ENCODE results near the gene ESR2. TPM values are rescaled to one million over a fixed set of nuclear protein-coding genes. Genes with fewer than 3 reads are reported as not detected.
"Not testable (repeated sequence)": the region's sequence is repeated elsewhere in the genome, so short reads cannot be mapped to it uniquely, and the experiment has no call there.

ESR2 gene
- total RNA-seq, 1 experiment from 2014 or later = 0.27 TPM

DNA sequence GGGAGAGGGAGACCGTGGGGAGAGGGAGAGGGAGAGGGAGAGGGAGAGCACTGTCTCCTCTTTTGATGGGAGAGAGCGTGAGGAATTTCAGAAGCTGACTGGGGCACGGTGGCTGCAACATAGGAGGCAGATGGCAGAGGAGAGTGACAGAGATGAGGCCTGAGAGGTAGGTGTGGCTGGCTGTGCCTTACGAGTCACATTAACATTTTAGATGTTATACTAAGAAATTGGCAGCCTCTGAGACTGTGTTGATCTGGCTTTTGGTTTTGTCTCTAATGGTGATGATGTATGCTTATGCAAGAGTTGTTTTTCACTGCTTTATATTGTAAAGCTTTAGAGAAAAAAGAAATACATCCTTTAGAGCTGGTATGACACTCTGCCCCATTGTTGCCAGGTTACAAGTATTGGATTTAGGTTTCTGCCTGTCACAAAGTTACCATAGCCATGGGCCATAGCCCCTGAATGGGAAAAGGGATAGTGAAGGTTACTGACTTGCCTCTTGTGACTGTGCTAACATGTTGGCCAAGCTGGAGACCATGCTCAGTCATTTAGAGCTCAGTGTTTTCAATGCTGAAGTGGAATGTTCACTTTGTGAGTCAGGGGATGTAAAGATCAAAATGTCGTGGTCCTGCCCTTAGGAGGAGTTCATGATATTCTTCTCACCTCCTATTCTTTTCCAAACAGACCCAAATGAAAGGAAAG is 255.2 kb downstream of the ESR2 start:
- DNase-seq (ENCODE audit: low read depth) = no peak
- in situ Hi-C loops (cut with HindIII; ENCODE audit: low pct_unique_long_range_greater_than_20kb, low sequenced_read_pairs) = no loop called here

DNA sequence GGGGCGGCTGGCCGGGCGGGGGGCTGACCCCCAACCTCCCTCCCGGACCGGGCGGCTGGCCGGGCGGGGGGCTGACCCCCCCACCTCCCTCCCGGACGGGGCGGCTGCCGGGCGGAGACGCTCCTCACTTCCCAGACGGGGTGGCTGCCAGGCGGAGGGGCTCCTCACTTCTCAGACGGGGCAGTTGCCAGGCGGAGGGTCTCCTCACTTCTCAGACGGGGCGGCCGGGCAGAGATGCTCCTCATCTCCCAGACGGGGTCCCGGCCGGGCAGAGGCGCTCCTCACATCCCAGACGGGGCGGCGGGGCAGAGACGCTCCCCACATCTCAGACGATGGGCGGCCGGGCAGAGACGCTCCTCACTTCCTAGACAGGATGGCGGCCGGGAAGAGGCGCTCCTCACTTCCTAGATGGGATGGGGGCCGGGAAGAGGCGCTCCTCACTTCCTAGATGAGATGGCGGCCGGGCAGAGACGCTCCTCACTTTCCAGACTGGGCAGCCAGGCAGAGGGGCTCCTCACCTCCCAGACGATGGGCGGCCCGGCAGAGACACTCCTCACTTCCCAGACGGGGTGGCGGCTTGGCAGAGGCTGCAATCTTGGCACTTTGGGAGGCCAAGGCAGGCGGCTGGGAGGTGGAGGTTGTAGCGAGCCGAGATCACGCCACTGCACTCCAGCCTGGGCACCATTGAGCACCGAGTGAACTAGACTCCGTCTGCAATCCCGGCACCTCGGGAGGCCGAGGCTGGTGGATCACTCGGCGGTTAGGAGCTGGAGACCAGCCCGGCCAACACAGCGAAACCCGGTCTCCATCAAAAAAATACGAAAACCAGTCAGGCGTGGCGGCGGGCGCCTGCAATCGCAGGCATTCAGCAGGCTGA is 256.1 kb downstream of the ESR2 start:
- DNase-seq (ENCODE audit: low read depth); in situ Hi-C loops (cut with HindIII; ENCODE audit: low pct_unique_long_range_greater_than_20kb, low sequenced_read_pairs): not testable (repeated sequence)

DNA sequence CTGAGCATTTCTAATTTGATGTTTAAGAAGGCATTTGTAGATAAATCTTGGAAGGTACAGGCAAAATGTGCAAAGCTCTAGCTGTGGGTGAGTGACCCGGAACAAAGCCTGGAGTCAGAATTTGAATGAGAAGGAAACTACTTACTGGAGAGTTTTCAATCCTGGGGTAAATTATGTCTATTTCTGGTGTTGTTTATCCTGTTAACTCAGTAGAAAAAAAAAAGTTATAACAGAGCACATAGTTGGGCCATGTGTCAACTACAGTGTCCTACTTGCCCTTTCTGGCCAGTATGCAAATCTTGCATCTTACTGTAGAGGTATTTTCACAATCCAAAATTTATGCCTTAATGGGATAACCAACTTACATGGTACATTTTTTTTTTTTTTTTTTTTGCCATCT is 259.0 kb downstream of the ESR2 start:
- in situ Hi-C loops (cut with HindIII; ENCODE audit: low pct_unique_long_range_greater_than_20kb, low sequenced_read_pairs) = no loop called here

More for the DNA sequence above, 259.0 kb downstream of the ESR2 start:
- DNase-seq (ENCODE audit: low read depth) = no peak

Other genes starting within 250 kb of the ESR2 start
- 26.7 and 28.6 TPM in 2 replicates for gene MTHFD1, start 94.0 kb upstream of the ESR2 start, total RNA-seq (2014; rRNA removed; shearing (Covaris generic); ENCODE audit: low replicate concordance)
- gene AKAP5, start 171.1 kb upstream of the ESR2 start, total RNA-seq (2014; rRNA removed; shearing (Covaris generic); ENCODE audit: low replicate concordance) = 0.87 and 1.3 TPM in 2 replicates
- 0.38 and 0.74 TPM in 2 replicates for gene ZBTB25, start 209.5 kb upstream of the ESR2 start, total RNA-seq (2014; rRNA removed; shearing (Covaris generic); ENCODE audit: low replicate concordance)
- 20.2 and 36.6 TPM in 2 replicates for gene ZBTB1, start 210.4 kb upstream of the ESR2 start, total RNA-seq (2014; rRNA removed; shearing (Covaris generic); ENCODE audit: low replicate concordance)
- gene HSPA2, start 246.4 kb upstream of the ESR2 start, total RNA-seq (2014; rRNA removed; shearing (Covaris generic); ENCODE audit: low replicate concordance) = 38.4 and 42.5 TPM in 2 replicates